Stimulated activated naive CD8-positive, alpha-beta T cell treated with anti-CD3 and anti-CD28 coated beads, Interleukin-15, Interleukin-2, amounts not matched to agents 100 ng/mL and 50 ng/mL, for 24 hours (primary cell): ENCODE measurements around the gene CRYGB.
"Not testable (repeated sequence)": the region's sequence is repeated elsewhere in the genome, so short reads cannot be mapped to it uniquely, and the experiment has no call there.

Source experiments
- H3K27ac Mint-ChIP-seq: one replicate; pipeline ENCODE4 v1.8.0; 2021; ENCODE audit warnings: mild to moderate bottlenecking, mixed read lengths
- H3K27me3 Mint-ChIP-seq: one replicate; pipeline ENCODE4 v1.8.0; 2021; ENCODE audit warnings: mixed read lengths
- H3K36me3 Mint-ChIP-seq: one replicate; pipeline ENCODE4 v1.8.0; 2021; ENCODE audit warnings: low read depth, mixed read lengths
- H3K4me1 Mint-ChIP-seq: one replicate; pipeline ENCODE4 v1.8.0; 2021; ENCODE audit warnings: low read depth, mixed read lengths
- H3K4me3 Mint-ChIP-seq: one replicate; pipeline ENCODE4 v1.8.0; 2021; ENCODE audit warnings: mild to moderate bottlenecking, mixed read lengths
- H3K9me3 Mint-ChIP-seq: one replicate; pipeline ENCODE4 v1.8.0; 2021; ENCODE audit warnings: mixed read lengths

The CRYGB gene

DNA sequence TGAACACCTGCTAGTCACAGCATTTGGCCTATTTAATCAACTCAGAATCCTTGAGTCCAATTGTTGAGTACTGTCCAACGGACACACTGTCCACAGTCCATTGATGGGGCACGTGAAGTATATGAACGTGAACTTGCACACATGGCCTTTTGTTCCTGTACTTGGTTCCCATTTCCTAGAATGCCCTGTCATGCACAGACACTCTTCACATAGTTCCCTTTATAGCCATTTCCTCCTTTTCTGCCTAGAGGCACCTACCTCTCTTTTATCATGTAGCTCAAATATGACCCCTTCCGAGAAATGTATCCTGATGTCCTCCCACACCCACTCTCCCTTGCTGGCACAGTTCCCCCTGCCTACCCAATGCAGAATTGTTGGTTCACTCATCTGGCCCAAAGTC is 26.2 kb upstream of the CRYGB start:
- no peaks in the 10 kb centered on the region for H3K9me3 Mint-ChIP-seq
- H3K36me3 Mint-ChIP-seq: no peaks in the 10 kb centered on the region
- no peak overlapping the region for H3K27ac Mint-ChIP-seq
- H3K4me1 Mint-ChIP-seq: peaks cover 4% of the 10 kb centered on the region
- peaks cover 9% of the 10 kb centered on the region for H3K27me3 Mint-ChIP-seq
- H3K4me3 Mint-ChIP-seq: no peak overlapping the region

DNA sequence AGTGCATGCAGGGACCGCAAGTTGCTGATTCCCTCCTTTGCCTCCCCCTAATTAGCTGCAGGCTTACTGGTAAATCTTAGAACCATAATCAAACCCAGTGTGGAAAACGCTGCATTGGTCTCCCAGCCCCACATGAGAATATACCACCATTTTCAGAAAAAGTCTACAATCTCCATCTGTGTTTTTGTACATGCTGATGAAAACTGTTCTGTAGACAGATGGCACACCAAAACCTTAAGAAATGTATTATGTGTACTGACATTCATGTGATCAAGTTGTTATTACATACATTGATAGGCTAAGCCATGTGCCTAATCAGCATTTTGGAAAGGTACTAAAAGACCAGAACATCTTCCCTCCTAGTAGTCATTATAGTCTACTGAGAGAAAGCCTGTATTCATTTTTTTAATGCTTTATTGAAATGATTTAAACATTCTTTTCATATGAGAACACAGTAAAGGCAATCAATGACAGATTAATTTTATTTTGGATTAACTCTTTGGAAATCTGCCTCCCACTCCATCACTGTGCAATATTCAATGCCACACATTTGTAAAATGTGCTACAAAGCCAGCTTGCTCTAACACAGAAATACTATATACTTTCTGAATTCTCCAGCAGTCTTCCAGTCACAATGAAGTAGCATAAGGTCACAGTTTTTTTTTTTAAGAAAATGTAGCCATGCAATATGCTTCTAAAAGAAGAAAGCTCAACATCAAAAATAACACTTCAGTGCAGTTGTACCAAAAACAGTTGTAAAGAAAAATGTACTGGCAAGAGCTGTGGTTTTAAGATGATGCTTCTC is 19.2 kb upstream of the CRYGB start:
- Mint-ChIP-seq H3K27me3 (peaks cover 12% of the 10 kb centered on the region), H3K27ac (no peak overlapping the region), H3K36me3 (no peaks in the 10 kb centered on the region), H3K9me3 (no peaks in the 10 kb centered on the region), H3K4me1 (no peaks in the 10 kb centered on the region), H3K4me3 (no peak overlapping the region)

DNA sequence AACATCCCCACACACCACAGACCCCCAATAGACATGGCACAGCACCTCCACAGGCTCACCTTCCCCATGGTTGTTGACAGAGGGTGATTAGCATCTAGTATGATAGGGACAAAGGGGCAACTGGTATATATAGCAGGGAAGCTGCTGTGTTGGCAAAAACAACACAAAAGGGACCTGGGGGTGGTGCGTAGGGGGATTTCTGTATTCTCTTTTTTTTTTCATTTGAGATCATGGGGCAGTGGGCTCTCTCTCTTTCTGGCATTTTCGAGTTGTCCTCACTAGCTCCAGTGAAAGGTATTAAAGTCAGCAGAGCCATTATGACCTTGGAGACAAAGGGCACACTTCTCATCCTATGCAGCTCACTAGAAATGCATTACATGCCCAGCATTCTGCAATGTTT is 17.5 kb upstream of the CRYGB start, which contains the start of gene CRYGA:
CRYGA (minus strand) TSS at position 101 of the 400 bp plus-strand sequence; CDS start at position 68, 33 bp downstream.
- Mint-ChIP-seq H3K27me3 (peaks cover 7% of the 10 kb centered on the region), H3K36me3 (no peaks in the 10 kb centered on the region), H3K27ac (no peak within 1 kb of the TSS), H3K9me3 (no peaks in the 10 kb centered on the region), H3K4me3 (no peak within 1 kb of the TSS), H3K4me1 (no peaks in the 10 kb centered on the region)

DNA sequence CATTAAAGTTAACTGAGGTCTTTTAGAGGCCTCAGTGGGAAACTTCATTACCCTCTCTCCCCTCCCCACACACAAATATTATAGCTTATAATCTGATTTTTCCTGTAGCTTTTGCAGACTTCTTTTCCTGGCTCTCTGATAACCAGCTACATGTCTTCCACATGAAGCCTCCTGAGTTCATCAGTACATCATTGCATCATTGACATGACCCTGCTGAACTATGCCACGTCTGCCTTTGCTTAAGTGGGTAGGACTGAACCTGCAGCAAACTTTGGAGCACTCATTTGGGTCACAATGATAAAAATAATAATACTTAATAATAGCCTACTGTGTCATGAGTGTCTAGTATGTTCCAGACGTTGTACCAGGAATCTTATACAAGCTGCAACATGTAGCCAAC is 10.5 kb upstream of the CRYGB start:
- Mint-ChIP-seq H3K9me3 (peaks cover 6% of the 10 kb centered on the region), H3K27me3 (no peaks in the 10 kb centered on the region), H3K27ac (no peak overlapping the region), H3K36me3 (no peaks in the 10 kb centered on the region), H3K4me3 (no peak overlapping the region), H3K4me1 (no peaks in the 10 kb centered on the region)

DNA sequence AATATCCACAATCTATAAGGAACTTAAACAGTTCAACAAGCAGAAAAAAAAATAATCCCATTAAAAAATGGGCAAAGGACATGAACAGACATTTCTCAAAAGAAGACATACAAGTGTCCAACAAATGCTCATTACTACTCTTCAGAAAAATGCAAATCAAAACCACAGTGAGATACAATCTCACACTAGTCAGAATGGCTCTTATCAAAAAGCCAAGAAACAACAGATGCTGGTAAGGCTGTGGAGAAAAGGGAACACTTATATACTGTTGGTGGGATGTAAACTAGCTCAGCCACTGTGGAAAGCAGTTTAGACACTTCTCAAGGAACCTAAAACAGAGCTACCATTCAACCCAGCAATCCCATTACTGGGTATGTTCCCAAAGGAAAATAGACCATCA is 7.2 kb upstream of the CRYGB start:
- Mint-ChIP-seq H3K36me3 (no peaks in the 10 kb centered on the region), H3K27ac (no peak overlapping the region), H3K27me3 (peaks cover 5% of the 10 kb centered on the region), H3K9me3 (peaks cover 17% of the 10 kb centered on the region), H3K4me3 (no peak overlapping the region), H3K4me1 (no peaks in the 10 kb centered on the region)

DNA sequence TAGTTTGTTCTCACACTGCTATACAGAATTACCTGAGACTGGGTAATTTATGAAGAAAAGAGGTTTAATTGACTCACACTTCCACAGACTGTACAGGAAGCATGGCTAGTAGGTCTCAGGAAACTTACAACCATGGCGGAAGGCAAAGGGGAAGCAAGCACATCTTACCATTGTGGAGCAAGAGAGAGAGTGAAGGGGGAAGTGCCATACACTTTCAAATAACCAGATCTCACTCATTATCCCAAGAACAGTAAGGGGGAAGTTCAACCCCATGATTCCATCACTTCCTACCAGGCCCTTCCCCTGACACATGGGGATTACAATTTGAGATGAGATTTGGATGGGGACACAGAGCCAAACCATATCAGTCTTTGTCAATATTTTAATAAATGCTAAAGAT is 5.0 kb upstream of the CRYGB start:
- peaks cover 17% of the 10 kb centered on the region for H3K9me3 Mint-ChIP-seq
- peaks cover 5% of the 10 kb centered on the region for H3K27me3 Mint-ChIP-seq
- H3K27ac Mint-ChIP-seq: no peak overlapping the region
- no peaks in the 10 kb centered on the region for H3K4me1 Mint-ChIP-seq
- H3K36me3 Mint-ChIP-seq: no peaks in the 10 kb centered on the region
- no peak overlapping the region for H3K4me3 Mint-ChIP-seq

DNA sequence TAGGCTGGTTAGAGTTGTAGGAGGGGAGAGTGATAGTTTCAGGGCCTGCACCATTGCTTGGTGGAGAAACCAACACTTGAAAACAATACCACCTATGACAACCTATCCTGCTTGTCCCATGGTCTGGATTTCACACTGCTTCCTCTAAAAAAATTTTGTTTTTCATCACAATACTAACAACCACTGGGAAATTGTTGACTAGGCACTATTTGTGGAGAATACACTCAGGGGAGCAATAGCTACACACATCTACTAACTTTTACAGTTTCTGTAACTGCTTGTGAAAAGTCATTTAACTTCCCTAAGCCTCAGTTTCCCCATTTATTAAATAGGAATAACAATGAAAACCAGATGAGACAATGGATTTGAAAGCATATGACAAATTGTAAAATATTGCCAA is 4.1 kb upstream of the CRYGB start:
- H3K4me1 Mint-ChIP-seq: no peaks in the 10 kb centered on the region
- H3K27ac Mint-ChIP-seq: no peak overlapping the region
- no peak overlapping the region for H3K4me3 Mint-ChIP-seq
- peaks cover 5% of the 10 kb centered on the region for H3K27me3 Mint-ChIP-seq
- peaks cover 17% of the 10 kb centered on the region for H3K9me3 Mint-ChIP-seq
- H3K36me3 Mint-ChIP-seq: no peaks in the 10 kb centered on the region

DNA sequence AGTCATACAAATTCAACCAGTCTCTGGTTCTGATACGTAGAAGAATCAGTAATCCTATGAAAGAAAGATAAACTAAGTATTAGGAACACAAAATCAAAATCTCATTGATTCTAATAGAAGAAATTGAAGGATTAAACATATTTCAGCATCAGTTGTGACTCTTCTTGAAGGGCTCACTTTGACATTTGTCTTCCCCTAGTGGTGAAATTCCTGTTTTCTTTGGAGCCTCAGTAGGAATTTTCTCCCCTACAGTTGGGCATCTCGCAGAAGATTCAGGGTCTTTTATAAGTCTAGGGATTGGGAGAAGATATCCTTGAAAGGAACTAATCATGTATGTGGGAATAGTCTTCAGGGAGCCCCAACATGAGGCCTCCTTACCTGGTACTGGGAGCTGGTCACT is 2.8 kb upstream of the CRYGB start:
- H3K27ac Mint-ChIP-seq: no peak overlapping the region
- H3K4me1 Mint-ChIP-seq: no peaks in the 10 kb centered on the region
- H3K27me3 Mint-ChIP-seq: peaks cover 5% of the 10 kb centered on the region
- H3K4me3 Mint-ChIP-seq: no peak overlapping the region
- peaks cover 17% of the 10 kb centered on the region for H3K9me3 Mint-ChIP-seq
- no peaks in the 10 kb centered on the region for H3K36me3 Mint-ChIP-seq

DNA sequence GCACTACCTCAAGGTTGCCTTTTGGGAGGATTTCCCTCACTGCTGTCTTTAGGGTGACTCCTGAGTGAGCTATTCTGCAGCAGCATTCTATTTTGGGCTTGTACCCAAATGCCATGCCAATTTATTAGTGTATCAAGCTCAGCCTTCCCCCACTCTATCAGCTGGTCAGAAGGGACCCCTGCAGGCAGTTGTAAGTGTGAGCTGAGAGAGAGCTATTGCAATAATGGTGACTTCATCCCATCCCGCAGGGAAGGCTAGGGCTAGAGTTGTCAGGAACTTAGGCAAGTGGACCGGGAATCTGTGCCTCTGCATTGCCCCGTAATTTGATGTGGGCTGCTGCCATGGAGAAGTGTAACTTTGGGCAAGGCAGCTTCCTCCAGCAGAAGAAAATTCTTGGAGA is 1.8 kb upstream of the CRYGB start:
- H3K36me3 Mint-ChIP-seq: no peaks in the 10 kb centered on the region
- no peaks in the 10 kb centered on the region for H3K4me1 Mint-ChIP-seq
- H3K9me3 Mint-ChIP-seq: peaks cover 17% of the 10 kb centered on the region
- no peak overlapping the region for H3K4me3 Mint-ChIP-seq
- H3K27me3 Mint-ChIP-seq: peaks cover 5% of the 10 kb centered on the region
- no peak overlapping the region for H3K27ac Mint-ChIP-seq

DNA sequence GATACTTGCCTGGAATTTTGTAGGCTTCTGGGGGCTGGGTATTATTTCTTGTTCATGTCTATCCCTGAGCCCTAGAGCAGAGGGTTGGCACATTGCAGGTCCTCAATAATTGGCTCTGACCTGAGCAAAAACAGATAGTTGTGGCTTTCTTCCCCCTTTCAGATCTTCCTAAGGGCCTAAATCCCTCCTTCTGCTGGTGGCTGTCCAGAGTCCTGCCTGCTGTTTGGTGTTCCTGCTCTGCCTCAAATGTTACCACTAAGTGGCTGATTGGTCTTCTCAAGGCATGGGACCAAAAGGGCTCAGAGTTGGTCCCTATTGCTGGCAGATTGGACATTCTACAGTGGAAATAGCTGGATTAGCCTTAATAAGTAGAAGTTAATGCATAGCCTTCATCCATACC is 1.1 kb upstream of the CRYGB start:
- no peaks in the 10 kb centered on the region for H3K36me3 Mint-ChIP-seq
- no peak overlapping the region for H3K27ac Mint-ChIP-seq
- peaks cover 5% of the 10 kb centered on the region for H3K27me3 Mint-ChIP-seq

DNA sequence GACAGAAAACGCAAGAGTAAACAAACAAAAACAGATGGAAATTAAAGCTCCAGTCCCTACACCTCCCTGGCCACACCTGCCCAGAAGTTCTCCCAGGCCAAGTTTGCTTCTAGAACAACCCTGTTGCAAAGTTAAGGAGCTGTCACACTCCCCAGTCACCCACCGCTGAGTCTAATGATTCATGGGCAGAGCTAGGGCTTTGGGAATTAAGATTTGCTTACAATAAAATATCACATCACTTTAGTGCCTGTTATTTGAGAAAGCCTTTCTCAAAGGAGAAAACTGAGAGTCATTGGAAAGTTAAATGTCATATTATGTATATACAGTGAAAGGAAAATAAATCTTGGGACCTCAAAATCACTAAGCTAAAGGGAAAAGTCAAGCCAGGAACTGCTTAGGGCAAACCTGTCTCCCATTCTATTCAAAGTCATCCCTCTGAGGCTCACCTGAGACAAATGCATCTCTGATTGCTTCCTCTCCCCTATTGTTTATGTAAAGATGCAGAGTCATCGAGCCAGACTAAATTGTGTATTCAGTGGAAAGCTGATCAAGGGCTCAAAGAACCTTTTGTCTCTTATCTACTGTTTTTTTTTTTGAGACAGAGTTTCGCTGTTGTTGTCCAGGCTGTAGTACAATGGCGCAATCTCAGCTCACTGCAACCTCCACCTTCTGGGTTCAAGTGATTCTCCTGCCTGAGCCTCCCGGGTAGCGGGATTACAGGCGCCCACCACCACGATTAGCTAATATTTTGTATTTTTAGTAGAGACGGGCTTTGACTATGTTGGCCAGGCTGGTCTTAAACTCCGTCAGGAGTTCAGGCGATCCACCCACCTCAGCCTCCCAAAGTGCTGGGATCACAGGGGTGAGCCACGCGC is 2.8 kb downstream of the CRYGB start:
- no peak overlapping the region for H3K27ac Mint-ChIP-seq
- no peaks in the 10 kb centered on the region for H3K4me1 Mint-ChIP-seq
- peaks cover 3% of the 10 kb centered on the region for H3K9me3 Mint-ChIP-seq
- no peaks in the 10 kb centered on the region for H3K36me3 Mint-ChIP-seq
- no peak overlapping the region for H3K4me3 Mint-ChIP-seq
- H3K27me3 Mint-ChIP-seq: no peaks in the 10 kb centered on the region

More for the DNA sequence above, 1.1 kb upstream of the CRYGB start:
- Mint-ChIP-seq H3K4me3 (no peak overlapping the region), H3K4me1 (no peaks in the 10 kb centered on the region), H3K9me3 (peaks cover 17% of the 10 kb centered on the region)

DNA sequence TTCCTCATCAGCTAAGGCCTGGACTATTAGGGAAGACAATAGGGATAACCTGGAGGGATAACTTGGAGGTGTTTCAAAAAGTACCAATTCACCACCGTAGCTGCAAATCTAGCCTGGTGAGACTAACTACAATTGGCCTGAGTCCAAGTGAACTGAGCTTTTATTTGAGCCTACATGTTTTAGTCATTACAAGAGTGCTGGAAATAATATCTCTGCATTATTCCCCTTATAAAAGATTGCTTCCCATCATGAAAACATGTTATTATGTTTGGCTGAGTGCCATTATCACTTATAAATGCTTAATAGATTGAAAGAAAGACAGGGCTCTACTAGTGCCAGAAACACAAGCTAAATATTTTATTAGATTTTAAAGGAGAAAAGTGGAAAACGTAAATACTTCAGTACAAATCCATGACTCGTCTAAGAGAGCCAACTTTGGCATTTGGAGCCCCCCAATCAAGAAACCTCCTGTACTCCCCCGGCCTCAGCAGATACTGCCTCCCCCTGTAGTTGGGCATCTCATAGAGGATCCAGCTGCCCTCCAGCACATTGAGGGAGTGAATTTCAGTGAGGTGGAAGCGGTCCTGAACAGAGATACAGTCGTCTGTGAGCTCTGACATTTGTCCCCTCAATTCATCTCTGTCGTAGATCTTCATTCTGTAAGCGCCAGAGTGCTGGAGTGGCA is 3.6 kb downstream of the CRYGB start:
- Mint-ChIP-seq H3K27ac (no peak overlapping the region), H3K4me1 (no peaks in the 10 kb centered on the region), H3K27me3 (no peaks in the 10 kb centered on the region)

DNA sequence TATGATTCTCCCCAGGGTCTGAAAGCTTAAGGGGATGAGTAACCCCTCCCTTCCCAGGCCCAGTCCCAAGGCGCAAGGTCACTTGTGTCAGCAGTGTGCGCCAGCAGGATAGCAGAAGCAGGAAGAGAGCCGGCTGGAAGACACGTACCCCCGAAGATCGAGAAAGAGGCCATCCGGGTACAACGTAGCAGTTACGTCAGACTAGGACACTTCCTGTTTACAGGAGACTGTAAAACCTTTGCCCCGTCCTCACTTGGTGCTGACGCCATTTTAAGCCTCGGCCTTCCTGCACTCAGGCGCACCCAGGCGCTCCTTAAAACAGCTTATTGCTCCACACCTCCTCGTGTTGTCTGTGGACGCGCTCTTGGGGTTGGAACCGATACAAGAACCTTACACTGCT is 6.5 kb downstream of the CRYGB start:
- peaks cover 11% of the 10 kb centered on the region for H3K4me1 Mint-ChIP-seq
- peaks cover 5% of the 10 kb centered on the region for H3K9me3 Mint-ChIP-seq
- H3K4me3 Mint-ChIP-seq: no peak overlapping the region
- no peaks in the 10 kb centered on the region for H3K27me3 Mint-ChIP-seq
- no peak overlapping the region for H3K27ac Mint-ChIP-seq
- H3K36me3 Mint-ChIP-seq: no peaks in the 10 kb centered on the region

More for the DNA sequence above, 3.6 kb downstream of the CRYGB start:
- Mint-ChIP-seq H3K9me3 (peaks cover 5% of the 10 kb centered on the region), H3K4me3 (no peak overlapping the region), H3K36me3 (no peaks in the 10 kb centered on the region)

DNA sequence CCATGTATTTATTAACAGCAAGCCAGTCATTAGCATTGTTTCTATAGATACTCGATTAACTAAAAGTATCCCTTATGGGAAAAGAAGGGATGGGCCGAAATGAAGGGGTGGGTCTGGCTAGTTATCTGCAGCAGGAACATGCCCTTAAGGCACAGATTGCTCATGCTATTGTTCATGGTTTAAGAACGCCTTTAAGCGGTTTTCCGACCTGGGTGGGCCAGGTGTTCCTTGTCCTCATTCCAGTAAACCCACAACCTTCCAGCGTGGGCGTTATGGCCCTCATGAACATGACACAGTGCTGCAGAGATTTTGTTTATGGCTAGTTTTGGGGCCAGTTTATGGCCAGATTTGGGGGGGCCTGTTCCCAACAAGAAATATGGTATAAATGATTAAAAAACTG is 7.6 kb downstream of the CRYGB start:
- not testable (repeated sequence) for H3K4me3 Mint-ChIP-seq, H3K36me3 Mint-ChIP-seq, H3K27me3 Mint-ChIP-seq, H3K27ac Mint-ChIP-seq, H3K9me3 Mint-ChIP-seq
- H3K4me1 Mint-ChIP-seq: peaks cover 14% of the 10 kb centered on the region

DNA sequence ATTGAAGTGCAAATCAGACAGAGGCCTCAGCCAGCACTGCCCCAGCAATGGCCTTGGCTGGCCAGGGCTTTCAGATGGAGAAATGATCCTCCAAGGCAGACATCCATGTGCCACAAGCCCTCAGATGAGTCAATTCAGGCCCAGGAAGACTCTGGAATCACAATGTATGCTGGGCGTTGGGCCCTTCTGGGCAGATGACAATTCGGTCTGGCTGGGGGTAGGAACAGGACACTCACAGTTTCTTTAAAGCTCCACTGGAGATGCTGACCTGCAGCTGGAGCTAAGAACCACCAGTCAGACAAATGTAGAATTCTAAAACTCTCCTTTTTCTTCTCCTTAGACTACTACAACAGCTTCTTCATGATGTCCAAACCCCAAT is 9.3 kb downstream of the CRYGB start:
- peaks cover 14% of the 10 kb centered on the region for H3K4me1 Mint-ChIP-seq
- H3K27me3 Mint-ChIP-seq: no peaks in the 10 kb centered on the region
- no peak overlapping the region for H3K27ac Mint-ChIP-seq
- no peaks in the 10 kb centered on the region for H3K36me3 Mint-ChIP-seq
- peaks cover 5% of the 10 kb centered on the region for H3K9me3 Mint-ChIP-seq
- no peak overlapping the region for H3K4me3 Mint-ChIP-seq
